ENCODE data around the gene ICE1. TPM values are rescaled to one million over a fixed set of nuclear protein-coding genes. Genes with fewer than 3 reads are reported as not detected.
"Not testable (repeated sequence)": the region's sequence is repeated elsewhere in the genome, so short reads cannot be mapped to it uniquely, and the experiment has no call there.

The ICE1 gene
- total RNA-seq, 1 experiment from 2014 or later: 12.9 TPM

- no peak for DNase-seq (ENCODE audit: low read depth)
- in situ Hi-C loops (cut with HindIII; ENCODE audit: low pct_unique_long_range_greater_than_20kb, low sequenced_read_pairs): loop anchor here (10.0 kb wide), 1 partner anchor 550 kb away; no protein-coding TSS in a partner anchor
Observed at GRCh38 chr5:5424736-5425135, 2.3 kb downstream of the ICE1 start.

- DNase-seq (ENCODE audit: low read depth): no peak
- in situ Hi-C loops (cut with HindIII; ENCODE audit: low pct_unique_long_range_greater_than_20kb, low sequenced_read_pairs): no loop called here
Observed at GRCh38 chr5:5430136-5430535, 7.7 kb downstream of the ICE1 start.

DNA sequence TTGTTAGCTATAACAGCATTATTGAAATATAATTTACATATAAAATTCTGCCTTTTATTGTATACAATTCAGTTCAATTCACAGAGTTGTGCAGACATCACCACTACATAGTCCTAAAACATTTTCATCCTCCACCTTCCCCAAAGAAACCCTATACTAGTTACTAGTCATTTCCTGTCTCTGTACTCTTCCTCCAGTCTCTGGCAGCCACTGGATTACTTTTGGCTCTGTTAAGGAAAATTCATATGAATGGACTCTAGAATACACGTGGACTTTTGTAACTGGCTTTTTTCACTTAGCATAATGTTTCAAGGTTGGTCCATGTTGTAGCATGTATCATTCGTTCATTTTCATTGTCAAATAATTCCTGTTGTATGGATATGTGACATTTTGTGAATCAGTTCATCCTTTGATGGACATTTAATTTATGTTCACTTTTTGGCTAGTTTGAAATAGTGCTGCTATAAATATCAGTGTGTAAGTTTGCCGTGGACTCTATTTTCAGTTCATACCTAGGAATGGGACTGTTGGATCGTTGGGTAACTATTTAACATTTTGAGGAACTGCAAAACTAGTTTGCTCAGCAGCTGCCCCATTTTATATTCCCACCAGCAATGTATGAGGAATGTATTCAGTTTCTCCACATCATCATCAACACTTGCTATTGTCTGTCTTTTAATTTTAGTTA lies 9.7 kb downstream of the ICE1 start:
- no peak for DNase-seq (ENCODE audit: low read depth)
- in situ Hi-C loops (cut with HindIII; ENCODE audit: low pct_unique_long_range_greater_than_20kb, low sequenced_read_pairs): no loop called here

DNA sequence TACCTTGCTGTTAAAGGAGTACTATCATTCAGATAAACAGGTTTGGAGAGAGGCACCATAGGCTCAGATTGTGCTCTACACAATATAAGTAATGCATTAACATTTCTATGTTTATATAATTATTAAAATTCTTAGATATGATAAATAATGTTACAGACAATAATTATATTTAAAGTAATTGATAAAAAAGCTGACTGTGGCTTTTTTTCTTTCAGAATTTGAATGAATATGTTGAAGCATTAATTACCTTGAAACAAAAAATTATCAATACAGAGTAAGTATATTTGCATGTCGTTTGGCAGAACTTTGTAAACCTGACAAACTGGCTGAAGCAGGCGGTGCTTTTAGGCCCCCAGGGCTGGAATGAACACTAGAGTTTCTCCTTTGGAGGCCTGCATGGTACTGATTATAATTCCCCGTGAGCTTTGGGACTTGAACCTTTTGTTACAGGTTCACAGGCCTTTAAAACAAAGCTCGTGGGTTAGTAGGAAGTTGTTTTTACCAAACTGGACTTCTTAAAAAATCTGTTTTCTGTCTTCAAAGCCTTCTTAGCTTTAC lies 13.8 kb downstream of the ICE1 start:
- in situ Hi-C loops (cut with HindIII; ENCODE audit: low pct_unique_long_range_greater_than_20kb, low sequenced_read_pairs): no loop called here
- no peak for DNase-seq (ENCODE audit: low read depth)

- no peak for DNase-seq (ENCODE audit: low read depth)
- in situ Hi-C loops (cut with HindIII; ENCODE audit: low pct_unique_long_range_greater_than_20kb, low sequenced_read_pairs): no loop called here
Observed at GRCh38 chr5:5437227-5438172, 15.0 kb downstream of the ICE1 start.

DNA sequence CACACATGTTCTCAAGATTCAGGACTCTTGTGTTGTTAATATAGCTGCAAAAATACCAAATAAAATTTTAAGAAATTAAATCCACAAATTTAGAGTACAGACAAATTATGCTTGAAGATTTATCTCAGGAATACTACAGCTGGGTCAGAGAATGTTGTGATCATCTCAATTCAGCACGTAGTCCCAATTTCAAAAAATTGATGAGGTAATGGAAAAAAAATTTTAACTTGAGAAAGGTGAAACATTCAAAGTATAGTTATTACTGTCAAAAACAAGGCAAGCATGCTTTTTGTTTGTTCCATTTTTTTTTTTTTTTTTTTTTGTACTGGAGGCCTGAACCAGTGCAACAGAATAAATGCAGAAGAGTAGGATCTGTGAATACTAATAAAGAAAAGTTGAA lies 29.4 kb downstream of the ICE1 start:
- in situ Hi-C loops (cut with HindIII; ENCODE audit: low pct_unique_long_range_greater_than_20kb, low sequenced_read_pairs): no loop called here
- no peak for DNase-seq (ENCODE audit: low read depth)

- in situ Hi-C loops (cut with HindIII; ENCODE audit: low pct_unique_long_range_greater_than_20kb, low sequenced_read_pairs): no loop called here
- no peak for DNase-seq (ENCODE audit: low read depth)
Observed at GRCh38 chr5:5453131-5453530, 30.7 kb downstream of the ICE1 start.

- in situ Hi-C loops (cut with HindIII; ENCODE audit: low pct_unique_long_range_greater_than_20kb, low sequenced_read_pairs): no loop called here
- no peak for DNase-seq (ENCODE audit: low read depth)
Observed at GRCh38 chr5:5454391-5454790, 31.9 kb downstream of the ICE1 start.

DNA sequence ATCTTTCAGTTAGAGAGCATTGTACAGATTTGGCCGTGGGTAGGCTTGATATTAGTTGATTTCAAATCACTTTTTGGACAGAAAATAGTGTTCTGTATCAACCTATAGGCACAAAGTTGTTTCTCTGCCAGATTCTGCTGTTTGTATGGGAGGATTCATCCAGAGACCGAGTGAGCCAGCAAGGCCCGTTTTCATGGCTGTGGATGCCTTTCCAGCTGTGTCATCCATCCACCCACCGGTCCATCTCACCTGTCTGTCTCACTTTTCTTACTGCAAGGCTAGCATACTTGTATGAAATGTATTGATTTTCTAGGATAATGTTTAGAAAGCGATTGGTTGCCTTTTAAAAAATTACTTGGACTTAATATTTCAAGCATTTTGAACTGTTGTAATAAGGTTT lies 34.4 kb downstream of the ICE1 start:
- in situ Hi-C loops (cut with HindIII; ENCODE audit: low pct_unique_long_range_greater_than_20kb, low sequenced_read_pairs): no loop called here
- no peak for DNase-seq (ENCODE audit: low read depth)

DNA sequence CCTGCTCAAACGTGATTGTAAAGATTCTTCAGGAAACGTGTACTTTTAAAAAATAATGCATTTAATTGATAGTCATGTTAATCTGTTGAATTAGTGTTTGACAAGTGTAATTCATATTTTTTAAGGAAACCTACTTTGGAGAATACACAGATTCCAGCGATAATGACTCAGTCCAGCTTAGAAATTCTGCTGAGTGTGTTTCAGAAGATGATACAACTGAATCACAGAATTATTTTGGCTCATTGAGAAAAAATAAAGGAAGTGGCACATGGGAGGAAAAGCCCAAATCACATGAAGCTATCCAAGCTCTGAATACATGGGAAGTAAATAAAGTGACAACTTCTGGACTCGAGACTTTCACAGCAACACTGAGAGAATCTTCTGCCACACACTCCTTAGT lies 37.8 kb downstream of the ICE1 start:
- DNase-seq (ENCODE audit: low read depth): no peak
- in situ Hi-C loops (cut with HindIII; ENCODE audit: low pct_unique_long_range_greater_than_20kb, low sequenced_read_pairs): no loop called here

- in situ Hi-C loops (cut with HindIII; ENCODE audit: low pct_unique_long_range_greater_than_20kb, low sequenced_read_pairs): no loop called here
- no peak for DNase-seq (ENCODE audit: low read depth)
Observed at GRCh38 chr5:5461012-5461411, 38.5 kb downstream of the ICE1 start.

DNA sequence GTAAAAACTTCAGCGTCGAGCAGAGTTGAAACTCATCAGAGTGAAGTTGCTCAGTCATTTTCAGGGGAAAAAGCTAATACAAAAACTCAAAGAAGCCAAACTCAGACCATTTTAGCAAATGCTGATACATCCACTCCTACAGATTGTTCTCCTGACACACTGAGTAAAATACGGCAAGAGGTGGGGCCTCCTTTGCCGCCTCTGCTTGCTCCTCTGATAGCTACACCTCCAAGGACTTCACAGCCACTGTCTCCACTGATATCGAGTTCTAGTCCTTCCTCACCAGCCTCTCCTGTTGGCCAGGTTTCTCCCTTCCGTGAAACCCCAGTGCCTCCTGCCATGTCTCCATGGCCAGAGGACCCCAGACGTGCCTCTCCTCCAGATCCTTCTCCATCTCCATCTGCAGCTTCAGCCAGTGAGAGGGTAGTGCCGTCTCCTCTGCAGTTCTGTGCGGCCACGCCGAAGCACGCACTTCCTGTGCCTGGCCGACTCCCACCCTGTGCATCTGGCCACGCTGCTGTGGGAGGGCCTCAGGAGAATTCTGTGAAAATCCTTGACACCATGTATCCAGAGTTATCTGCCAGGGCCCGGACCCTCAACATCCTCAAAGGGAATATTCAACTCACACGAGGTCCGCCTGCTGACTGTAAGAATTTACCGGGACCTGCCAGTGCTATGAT lies 41.7 kb downstream of the ICE1 start:
- in situ Hi-C loops (cut with HindIII; ENCODE audit: low pct_unique_long_range_greater_than_20kb, low sequenced_read_pairs): no loop called here
- DNase-seq (ENCODE audit: low read depth): no peak

- in situ Hi-C loops (cut with HindIII; ENCODE audit: low pct_unique_long_range_greater_than_20kb, low sequenced_read_pairs): no loop called here
- no peak for DNase-seq (ENCODE audit: low read depth)
Observed at GRCh38 chr5:5466227-5466626, 43.8 kb downstream of the ICE1 start.

DNA sequence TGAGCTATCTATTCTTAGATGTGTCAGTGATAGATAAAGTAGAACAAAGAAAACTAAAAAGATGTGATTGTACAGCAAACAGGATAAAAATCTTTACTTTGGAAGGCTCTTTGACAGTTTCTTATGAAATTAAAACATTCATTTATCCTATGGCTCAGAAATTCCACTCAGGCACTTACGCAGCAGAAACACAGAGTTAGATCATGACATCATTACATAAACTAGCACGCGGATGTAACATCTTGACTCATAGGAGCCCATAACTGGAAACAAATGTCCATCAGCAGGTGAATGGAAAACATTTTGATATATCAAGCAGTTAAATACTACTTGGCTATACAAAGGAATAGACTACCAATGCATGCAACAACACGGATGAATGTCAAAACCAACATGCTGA lies 45.3 kb downstream of the ICE1 start:
- no peak for DNase-seq (ENCODE audit: low read depth)
- in situ Hi-C loops (cut with HindIII; ENCODE audit: low pct_unique_long_range_greater_than_20kb, low sequenced_read_pairs): no loop called here

DNA sequence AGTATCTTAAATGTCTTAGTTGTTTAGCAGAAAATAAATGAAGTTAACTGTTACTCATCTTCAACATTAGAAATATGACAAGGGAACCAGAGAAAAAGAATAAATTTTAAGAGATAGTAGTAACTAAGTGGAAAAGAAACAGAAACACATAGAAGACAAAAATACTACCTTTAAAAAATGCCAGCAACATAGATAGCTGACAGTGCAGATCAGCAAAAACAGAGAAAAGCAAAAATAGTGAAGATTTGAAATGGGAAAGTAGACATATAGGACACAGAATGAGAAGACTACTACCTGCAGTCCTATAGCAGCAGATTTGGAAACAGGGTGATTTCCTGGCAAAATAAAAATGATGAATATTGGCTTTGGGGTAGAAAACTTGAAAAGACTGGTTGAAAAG lies 48.5 kb downstream of the ICE1 start:
- in situ Hi-C loops (cut with HindIII; ENCODE audit: low pct_unique_long_range_greater_than_20kb, low sequenced_read_pairs): no loop called here
- no peak for DNase-seq (ENCODE audit: low read depth)

GRCh38 chr5:5473226-5473625 lies 50.7 kb downstream of the ICE1 start:
- no peak for DNase-seq (ENCODE audit: low read depth)
- in situ Hi-C loops (cut with HindIII; ENCODE audit: low pct_unique_long_range_greater_than_20kb, low sequenced_read_pairs): no loop called here

DNA sequence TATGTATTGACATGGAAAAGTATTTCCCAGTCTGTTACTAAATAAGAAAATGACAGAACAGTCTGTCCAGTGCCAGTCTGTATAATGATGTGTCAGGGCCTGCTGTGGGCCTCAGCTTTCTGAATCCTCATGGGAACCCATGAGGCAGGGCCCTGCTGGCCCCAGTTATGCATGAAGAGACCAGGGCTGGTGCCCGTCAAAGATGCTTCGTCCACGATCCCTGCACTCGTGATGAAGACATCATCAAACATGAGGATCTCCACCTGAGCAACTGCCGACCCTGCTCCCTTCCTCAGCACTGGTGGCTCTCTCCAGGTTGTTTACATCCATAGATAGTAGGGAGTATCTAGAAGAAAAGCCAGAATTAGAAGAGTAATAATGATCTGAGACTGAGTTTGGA lies 52.5 kb downstream of the ICE1 start:
- in situ Hi-C loops (cut with HindIII; ENCODE audit: low pct_unique_long_range_greater_than_20kb, low sequenced_read_pairs): no loop called here
- no peak for DNase-seq (ENCODE audit: low read depth)

DNA sequence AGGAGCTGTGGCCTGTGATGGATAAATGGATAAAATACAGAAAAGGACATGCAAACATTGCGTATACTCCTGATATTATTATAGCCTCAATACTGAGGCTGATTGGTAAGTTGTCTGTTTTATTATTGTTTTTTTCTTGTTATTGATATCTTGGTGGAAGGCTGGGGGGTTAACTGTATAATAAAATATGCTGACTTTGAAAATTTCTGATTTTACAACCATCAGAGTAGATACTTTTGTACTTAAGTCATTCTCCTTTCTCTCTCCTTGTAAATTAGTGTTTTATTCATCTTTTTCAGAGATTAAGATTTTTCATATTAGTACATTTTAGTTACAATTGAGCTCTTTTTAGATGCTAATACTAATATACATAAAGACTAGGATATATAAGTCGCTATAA lies 53.5 kb downstream of the ICE1 start:
- DNase-seq (ENCODE audit: low read depth): no peak
- in situ Hi-C loops (cut with HindIII; ENCODE audit: low pct_unique_long_range_greater_than_20kb, low sequenced_read_pairs): no loop called here

- in situ Hi-C loops (cut with HindIII; ENCODE audit: low pct_unique_long_range_greater_than_20kb, low sequenced_read_pairs); DNase-seq (ENCODE audit: low read depth): not testable (repeated sequence)
Observed at GRCh38 chr5:5479578-5479977, 57.1 kb downstream of the ICE1 start.
